ENCODE data around the gene BATF3.
A peak's percentile ranks its signal among the peaks of the same experiment; 100 is the strongest.

The BATF3 gene

GRCh38 chr1:212737559-212737958 lies 37.9 kb upstream of the BATF3 start:
- TF ChIP-seq RAD21 (IDR thresholded peaks at IDR 0.05; ENCODE audit: low read depth) (no peak), EP300 (IDR thresholded peaks at IDR 0.05; ENCODE audit: borderline replicate concordance) (no peak), NFIC (IDR thresholded peaks at IDR 0.05) (peak; percentile 56; the same call in 1 of the 2 replicates), CEBPB (IDR thresholded peaks at IDR 0.05) (no peak)

GRCh38 chr1:212733109-212733508 lies 33.5 kb upstream of the BATF3 start:
- TF ChIP-seq CREB1 (IDR thresholded peaks at IDR 0.05; ENCODE audit: low read depth) (no peak), YY1 (IDR thresholded peaks at IDR 0.05; ENCODE audit: low read depth) (no peak), TEAD4 (IDR thresholded peaks at IDR 0.05) (no peak), ZBTB7A (IDR thresholded peaks at IDR 0.05; ENCODE audit: low read depth) (no peak), MAX (IDR thresholded peaks at IDR 0.05) (no peak), RAD21 (IDR thresholded peaks at IDR 0.05; ENCODE audit: low read depth) (no peak)

GRCh38 chr1:212731630-212732029 lies 32.0 kb upstream of the BATF3 start:
- no peak for TF ChIP-seq MAX (IDR thresholded peaks at IDR 0.05)
- no peak for TF ChIP-seq EGR1 (IDR thresholded peaks at IDR 0.05)
- TF ChIP-seq CREB1 (IDR thresholded peaks at IDR 0.05; ENCODE audit: low read depth) = no peak
- TF ChIP-seq NFIC (IDR thresholded peaks at IDR 0.05) = no peak
- no peak for TF ChIP-seq USF1 (IDR thresholded peaks at IDR 0.05)
- no peak for TF ChIP-seq ZBTB7A (IDR thresholded peaks at IDR 0.05; ENCODE audit: low read depth)
- no peak for TF ChIP-seq CEBPB (IDR thresholded peaks at IDR 0.05)
- no peak for TF ChIP-seq FOXM1 (IDR thresholded peaks at IDR 0.05; ENCODE audit: borderline replicate concordance, low read depth)
- no peak for TF ChIP-seq RAD21 (IDR thresholded peaks at IDR 0.05; ENCODE audit: low read depth)
- no peak for TF ChIP-seq TCF12 (IDR thresholded peaks at IDR 0.05; ENCODE audit: low read depth)
- TF ChIP-seq TEAD4 (IDR thresholded peaks at IDR 0.05) = no peak
- no peak for TF ChIP-seq YY1 (IDR thresholded peaks at IDR 0.05; ENCODE audit: low read depth)
- no peak for TF ChIP-seq EP300 (IDR thresholded peaks at IDR 0.05; ENCODE audit: borderline replicate concordance)

GRCh38 chr1:212728606-212729005 lies 29.0 kb upstream of the BATF3 start:
- no peak for TF ChIP-seq EGR1 (IDR thresholded peaks at IDR 0.05)
- no peak for TF ChIP-seq REST (IDR thresholded peaks at IDR 0.05; ENCODE audit: low read depth)
- no peak for TF ChIP-seq FOXM1 (IDR thresholded peaks at IDR 0.05; ENCODE audit: borderline replicate concordance, low read depth)
- no peak for TF ChIP-seq YY1 (IDR thresholded peaks at IDR 0.05; ENCODE audit: low read depth)
- TF ChIP-seq TEAD4 (IDR thresholded peaks at IDR 0.05) = no peak
- TF ChIP-seq MAX (IDR thresholded peaks at IDR 0.05) = no peak
- TF ChIP-seq RAD21 (IDR thresholded peaks at IDR 0.05; ENCODE audit: low read depth) = no peak
- no peak for TF ChIP-seq USF1 (IDR thresholded peaks at IDR 0.05)
- TF ChIP-seq CREB1 (IDR thresholded peaks at IDR 0.05; ENCODE audit: low read depth) = no peak
- no peak for TF ChIP-seq ZBTB7A (IDR thresholded peaks at IDR 0.05; ENCODE audit: low read depth)
- no peak for TF ChIP-seq TAF1 (IDR thresholded peaks at IDR 0.05; ENCODE audit: low read depth)
- TF ChIP-seq NFIC (IDR thresholded peaks at IDR 0.05) = no peak
- no peak for TF ChIP-seq CEBPB (IDR thresholded peaks at IDR 0.05)

GRCh38 chr1:212727386-212728181 lies 27.9 kb upstream of the BATF3 start:
- TF ChIP-seq ZBTB7A (IDR thresholded peaks at IDR 0.05; ENCODE audit: low read depth) = no peak
- TF ChIP-seq USF1 (IDR thresholded peaks at IDR 0.05) = no peak
- TF ChIP-seq TCF12 (IDR thresholded peaks at IDR 0.05; ENCODE audit: low read depth) = no peak
- no peak for TF ChIP-seq FOXM1 (IDR thresholded peaks at IDR 0.05; ENCODE audit: borderline replicate concordance, low read depth)
- TF ChIP-seq REST (IDR thresholded peaks at IDR 0.05; ENCODE audit: low read depth) = no peak
- TF ChIP-seq NFIC (IDR thresholded peaks at IDR 0.05) = no peak
- no peak for TF ChIP-seq TEAD4 (IDR thresholded peaks at IDR 0.05)
- TF ChIP-seq CREB1 (IDR thresholded peaks at IDR 0.05; ENCODE audit: low read depth) = no peak
- TF ChIP-seq MAX (IDR thresholded peaks at IDR 0.05) = no peak
- TF ChIP-seq EGR1 (IDR thresholded peaks at IDR 0.05) = no peak
- no peak for TF ChIP-seq EP300 (IDR thresholded peaks at IDR 0.05; ENCODE audit: borderline replicate concordance)
- no peak for TF ChIP-seq RAD21 (IDR thresholded peaks at IDR 0.05; ENCODE audit: low read depth)
